HEK293 (cell line): ENCODE data around the gene SHC3.

Experiments used
- CTCF ChIA-PET: fragments of 350-600 bp; formaldehyde crosslinking; extraction: SDS; loops from one replicate; lab custom pipeline; 2021; ENCODE audit warnings: antibody characterized with exemption; lab: Yijun Ruan, JAX
- POLR2A ChIA-PET: fragments of 300-600 bp; formaldehyde crosslinking; extraction: SDS; loops from one replicate; lab custom pipeline; 2020; ENCODE audit warnings: antibody characterized with exemption, inconsistent platforms; lab: Yijun Ruan, JAX
- H3K27ac ChIP-seq: fragments of 200-500 bp; sonication (Bioruptor generic); 2 replicates; pipeline ENCODE4 v1.5.1; 2014; ENCODE audit warnings: low read depth, low read length, control low read depth, inconsistent platforms; ENCODE audit errors: extremely low read depth
- H3K36me3 ChIP-seq, 2 experiments: fragments of 200-500 bp in 1 of 2; sonication (Bioruptor generic) in 1 of 2; 1 replicate in 1 of 2; 2 replicates in 1 of 2; pipeline ENCODE4 v1.5.1; 2014 to 2017; ENCODE audit warnings: inconsistent platforms in 2 of 2, low read length in 2 of 2; ENCODE audit not compliant: control insufficient read depth in 2 of 2, insufficient read depth in 1 of 2
- H3K4me1 ChIP-seq: fragments of 200-500 bp; sonication (Bioruptor generic); 2 replicates; pipeline ENCODE4 v1.5.1; 2014; ENCODE audit warnings: mild to moderate bottlenecking, low read length, inconsistent platforms; ENCODE audit not compliant: control insufficient read depth, insufficient read depth
- H3K4me3 ChIP-seq: 2 replicates; pipeline ENCODE4 v1.5.1; 2011; ENCODE audit warnings: low read depth, mild to moderate bottlenecking, control low read depth, low read length, moderate library complexity
- H3K9me3 ChIP-seq: fragments of 200-500 bp; sonication (Bioruptor generic); 2 replicates; pipeline ENCODE4 v1.5.1; 2014; ENCODE audit warnings: low read depth, low read length, inconsistent platforms; ENCODE audit not compliant: control insufficient read depth, insufficient read depth
- PRDM2 ChIP-seq: fragments of 450-650 bp; formaldehyde crosslinking; IDR thresholded peaks from 2 replicates; pipeline ENCODE4 v1.5.1; 2016; ENCODE audit warnings: missing biosample characterization, missing genetic modification characterization, borderline replicate concordance
- YY2 ChIP-seq: fragments of 450-650 bp; formaldehyde crosslinking; IDR thresholded peaks from 2 replicates; pipeline ENCODE4 v1.5.1; 2016; ENCODE audit warnings: missing biosample characterization, missing genetic modification characterization
- ZNF114 ChIP-seq: fragments of 450-650 bp; formaldehyde crosslinking; IDR thresholded peaks from 2 replicates; pipeline ENCODE4 v1.5.0; 2017; ENCODE audit warnings: missing biosample characterization, missing genetic modification characterization
- ZNF280D ChIP-seq: fragments of 450-650 bp; formaldehyde crosslinking; IDR thresholded peaks from 2 replicates; pipeline ENCODE4 v1.5.1; 2016; ENCODE audit warnings: missing biosample characterization, missing genetic modification characterization
- ZNF302 ChIP-seq: fragments of 450-650 bp; formaldehyde crosslinking; IDR thresholded peaks from 2 replicates; pipeline ENCODE4 v1.5.1; 2016; ENCODE audit warnings: missing biosample characterization, missing genetic modification characterization, low read depth
- ZNF341 ChIP-seq: fragments of 450-650 bp; formaldehyde crosslinking; IDR thresholded peaks from 2 replicates; pipeline ENCODE4; 2016; ENCODE audit warnings: low read depth, missing biosample characterization, missing genetic modification characterization
- ZNF654 ChIP-seq: fragments of 450-650 bp; formaldehyde crosslinking; IDR thresholded peaks from 2 replicates; pipeline ENCODE4 v1.5.1; 2016; ENCODE audit warnings: low read depth, missing biosample characterization, missing genetic modification characterization
- ZNF768 ChIP-seq: fragments of 450-650 bp; formaldehyde crosslinking; IDR thresholded peaks from 2 replicates; pipeline ENCODE4 v1.5.1; 2018; ENCODE audit warnings: missing biosample characterization, mild to moderate bottlenecking, missing genetic modification characterization
- ZNF785 ChIP-seq: fragments of 450-650 bp; formaldehyde crosslinking; IDR thresholded peaks from 2 replicates; pipeline ENCODE4 v1.5.1; 2016; ENCODE audit warnings: missing biosample characterization, missing genetic modification characterization
- TF ChIP-seq, protein P1 (sequence below): fragments of 450-650 bp; formaldehyde crosslinking; optimal IDR thresholded peaks from 2 replicates; pipeline ENCODE3; 2016; ENCODE audit warnings: missing biosample characterization, mild to moderate bottlenecking, missing genetic modification characterization
- TF ChIP-seq, protein P2 (sequence below): fragments of 450-650 bp; formaldehyde crosslinking; conservative IDR thresholded peaks from 2 replicates; pipeline ENCODE4 v1.5.1; 2016; ENCODE audit warnings: low read depth, missing biosample characterization, missing genetic modification characterization

Gene SHC3

DNA sequence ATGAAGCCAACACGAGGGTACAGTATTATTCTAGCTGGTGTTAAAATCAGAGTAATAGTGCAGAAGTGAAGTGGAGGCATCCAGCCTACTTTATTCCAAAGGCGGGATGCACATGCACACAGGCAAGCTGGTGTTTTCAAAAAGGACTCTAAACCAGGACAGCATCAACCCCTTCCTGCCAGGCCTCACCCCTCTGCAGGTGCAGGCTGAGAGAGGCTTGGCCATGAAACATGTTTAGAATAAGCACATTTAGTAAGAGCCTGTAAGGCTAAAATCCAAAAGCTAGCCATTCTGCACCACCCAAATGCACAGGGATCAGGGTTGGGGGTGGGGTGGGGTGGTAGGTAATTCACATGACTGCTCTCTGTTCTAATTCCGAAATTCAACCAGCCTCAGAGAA lies 71.2 kb downstream of the SHC3 start (continued):
- no peak for TF ChIP-seq PRDM2 (tag by site-specific recombination)
- TF ChIP-seq ZNF280D (tag by site-specific recombination), result no peak
- TF ChIP-seq ZNF654 (tag by site-specific recombination), result no peak
- TF ChIP-seq ZNF785 (tag by site-specific recombination), result no peak
- TF ChIP-seq ZNF768 (tag by site-specific recombination), result no peak
- no peak for TF ChIP-seq ZNF341 (tag by site-specific recombination)
- TF ChIP-seq, protein P1, sequence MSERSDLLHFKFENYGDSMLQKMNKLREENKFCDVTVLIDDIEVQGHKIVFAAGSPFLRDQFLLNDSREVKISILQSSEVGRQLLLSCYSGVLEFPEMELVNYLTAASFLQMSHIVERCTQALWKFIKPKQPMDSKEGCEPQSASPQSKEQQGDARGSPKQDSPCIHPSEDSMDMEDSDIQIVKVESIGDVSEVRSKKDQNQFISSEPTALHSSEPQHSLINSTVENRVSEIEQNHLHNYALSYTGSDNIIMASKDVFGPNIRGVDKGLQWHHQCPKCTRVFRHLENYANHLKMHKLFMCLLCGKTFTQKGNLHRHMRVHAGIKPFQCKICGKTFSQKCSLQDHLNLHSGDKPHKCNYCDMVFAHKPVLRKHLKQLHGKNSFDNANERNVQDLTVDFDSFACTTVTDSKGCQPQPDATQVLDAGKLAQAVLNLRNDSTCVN (tag by site-specific recombination), result no peak
- TF ChIP-seq ZNF302 (tag by site-specific recombination), result no peak
- TF ChIP-seq ZNF114, result no peak
- TF ChIP-seq, all 188 proteins: peak for 0

- H3K9me3 ChIP-seq, result no peaks in the 10 kb centered on the region
- TF ChIP-seq YY2 (tag by site-specific recombination), result no peak
- no peak overlapping the region for H3K4me3 ChIP-seq
- H3K4me1 ChIP-seq, result no peaks in the 10 kb centered on the region
- no peak overlapping the region for H3K27ac ChIP-seq
- no peaks in the 10 kb centered on the region for H3K36me3 ChIP-seq
- POLR2A ChIA-PET, result no interaction called here
- CTCF ChIA-PET, result no interaction called here
Measured at GRCh38 chr9:89106224-89106851, 72.3 kb downstream of the SHC3 start.

DNA sequence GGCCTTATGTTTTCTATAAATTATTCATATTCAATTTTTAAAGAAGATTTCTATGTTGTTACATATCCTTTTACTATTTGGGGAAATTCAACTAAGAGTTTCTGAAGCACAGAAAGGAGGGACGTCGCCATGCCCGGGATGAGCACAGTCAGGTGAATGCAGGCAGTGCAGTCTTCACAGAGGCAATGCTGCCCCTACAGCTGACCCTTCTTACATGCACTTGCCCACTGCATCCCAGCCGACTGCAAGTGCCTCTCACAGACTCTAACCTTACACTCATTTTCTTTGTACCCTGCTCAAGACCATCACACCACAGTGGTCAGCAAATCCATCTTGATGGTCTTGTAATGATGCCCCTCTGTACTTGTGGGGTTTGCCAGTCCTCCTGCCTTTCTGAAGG lies 73.8 kb downstream of the SHC3 start:
- Histone ChIP-seq H3K36me3 (no peaks in the 10 kb centered on the region), H3K27ac (no peak overlapping the region), H3K4me1 (no peaks in the 10 kb centered on the region), H3K4me3 (no peak overlapping the region), H3K9me3 (no peaks in the 10 kb centered on the region)
- POLR2A ChIA-PET, result no interaction called here
- CTCF ChIA-PET, result interaction anchor here (0.6 kb wide), 1 partner anchor 60 kb away, joined by 3 read pairs; no protein-coding TSS in a partner anchor
- TF ChIP-seq, protein P2, sequence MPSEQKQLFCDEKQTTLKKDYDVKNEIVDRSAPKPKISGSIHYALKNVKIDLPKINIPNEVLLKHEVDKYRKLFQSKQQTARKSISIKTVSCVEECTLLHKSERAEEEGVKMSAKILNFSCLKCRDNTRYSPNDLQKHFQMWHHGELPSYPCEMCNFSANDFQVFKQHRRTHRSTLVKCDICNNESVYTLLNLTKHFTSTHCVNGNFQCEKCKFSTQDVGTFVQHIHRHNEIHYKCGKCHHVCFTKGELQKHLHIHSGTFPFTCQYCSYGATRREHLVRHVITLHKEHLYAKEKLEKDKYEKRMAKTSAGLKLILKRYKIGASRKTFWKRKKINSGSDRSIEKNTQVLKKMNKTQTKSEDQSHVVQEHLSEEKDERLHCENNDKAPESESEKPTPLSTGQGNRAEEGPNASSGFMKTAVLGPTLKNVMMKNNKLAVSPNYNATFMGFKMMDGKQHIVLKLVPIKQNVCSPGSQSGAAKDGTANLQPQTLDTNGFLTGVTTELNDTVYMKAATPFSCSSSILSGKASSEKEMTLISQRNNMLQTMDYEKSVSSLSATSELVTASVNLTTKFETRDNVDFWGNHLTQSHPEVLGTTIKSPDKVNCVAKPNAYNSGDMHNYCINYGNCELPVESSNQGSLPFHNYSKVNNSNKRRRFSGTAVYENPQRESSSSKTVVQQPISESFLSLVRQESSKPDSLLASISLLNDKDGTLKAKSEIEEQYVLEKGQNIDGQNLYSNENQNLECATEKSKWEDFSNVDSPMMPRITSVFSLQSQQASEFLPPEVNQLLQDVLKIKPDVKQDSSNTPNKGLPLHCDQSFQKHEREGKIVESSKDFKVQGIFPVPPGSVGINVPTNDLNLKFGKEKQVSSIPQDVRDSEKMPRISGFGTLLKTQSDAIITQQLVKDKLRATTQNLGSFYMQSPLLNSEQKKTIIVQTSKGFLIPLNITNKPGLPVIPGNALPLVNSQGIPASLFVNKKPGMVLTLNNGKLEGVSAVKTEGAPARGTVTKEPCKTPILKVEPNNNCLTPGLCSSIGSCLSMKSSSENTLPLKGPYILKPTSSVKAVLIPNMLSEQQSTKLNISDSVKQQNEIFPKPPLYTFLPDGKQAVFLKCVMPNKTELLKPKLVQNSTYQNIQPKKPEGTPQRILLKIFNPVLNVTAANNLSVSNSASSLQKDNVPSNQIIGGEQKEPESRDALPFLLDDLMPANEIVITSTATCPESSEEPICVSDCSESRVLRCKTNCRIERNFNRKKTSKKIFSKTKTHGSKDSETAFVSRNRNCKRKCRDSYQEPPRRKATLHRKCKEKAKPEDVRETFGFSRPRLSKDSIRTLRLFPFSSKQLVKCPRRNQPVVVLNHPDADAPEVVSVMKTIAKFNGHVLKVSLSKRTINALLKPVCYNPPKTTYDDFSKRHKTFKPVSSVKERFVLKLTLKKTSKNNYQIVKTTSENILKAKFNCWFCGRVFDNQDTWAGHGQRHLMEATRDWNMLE, result no peak
